KOPT-K1 (cell line): ENCODE results near the gene TMEM50B.

Experiments used
- H3K27ac ChIP-seq: fragments of 200-600 bp; sonication (generic); 2 replicates; pipeline ENCODE4 v1.5.1; 2016; ENCODE audit warnings: antibody characterized with exemption, mild to moderate bottlenecking, low read depth, low read length; ENCODE audit not compliant: poor library complexity, severe bottlenecking
- H3K36me3 ChIP-seq: fragments of 200-600 bp; sonication (generic); 2 replicates; pipeline ENCODE4 v1.5.1; 2017; ENCODE audit warnings: antibody characterized with exemption, mild to moderate bottlenecking, low read length, moderate library complexity; ENCODE audit not compliant: insufficient read depth
- H3K9me3 ChIP-seq: fragments of 200-600 bp; sonication (generic); 2 replicates; pipeline ENCODE4 v1.5.1; 2017; ENCODE audit warnings: antibody characterized with exemption, low read length, mild to moderate bottlenecking; ENCODE audit not compliant: insufficient read depth, poor library complexity, severe bottlenecking

TMEM50B gene

DNA sequence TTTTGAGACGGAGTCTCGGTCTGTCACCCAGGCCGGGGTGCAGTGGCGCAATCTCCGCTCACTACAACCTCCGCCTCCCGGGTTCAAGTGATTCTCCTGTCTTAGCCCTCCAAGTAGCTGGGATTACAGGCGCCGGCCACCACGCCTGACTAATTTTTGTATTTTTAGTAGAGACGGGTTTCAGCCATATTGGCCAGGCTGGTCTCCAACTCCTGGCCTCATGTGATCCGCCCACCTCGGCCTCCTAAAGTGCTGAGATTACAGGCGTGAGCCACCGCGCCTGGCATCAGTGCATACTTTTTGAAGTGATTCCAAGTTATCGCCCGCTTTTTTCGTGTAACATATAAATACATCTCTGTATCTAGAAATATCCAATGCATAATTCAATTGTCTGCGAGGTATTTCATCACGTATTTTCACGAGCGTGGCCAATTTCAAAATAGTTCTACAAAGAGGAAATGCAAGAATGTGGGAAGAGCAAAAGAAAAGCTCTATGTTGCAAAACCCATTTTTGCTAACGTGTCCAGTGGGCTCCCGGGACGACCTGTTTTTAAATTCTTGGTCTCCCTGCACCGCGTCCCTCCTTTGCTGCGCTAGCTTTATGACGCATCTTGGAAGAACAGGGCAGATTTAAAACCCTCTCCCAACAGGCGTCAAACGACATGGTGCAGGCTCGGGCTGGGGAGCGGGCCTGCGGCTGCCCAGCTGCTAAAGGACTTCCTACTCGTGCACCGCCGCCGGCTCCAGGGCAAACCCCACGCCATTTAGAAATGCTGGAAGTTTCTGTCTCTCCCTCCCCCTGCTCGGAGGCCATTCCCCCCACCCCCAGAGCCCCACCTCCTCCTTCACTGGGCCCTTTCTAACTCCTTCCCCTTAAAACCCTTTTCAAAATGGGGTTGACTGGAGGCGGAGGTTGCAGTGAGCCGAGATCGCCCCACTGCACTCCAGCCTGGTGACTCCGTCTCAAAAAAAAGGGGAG lies 77.5 kb downstream of the TMEM50B start:
- H3K9me3 ChIP-seq, result no peaks in the 10 kb centered on the region
- no peaks in the 10 kb centered on the region; the same call in 1 of the 2 replicates for H3K36me3 ChIP-seq
- H3K27ac ChIP-seq, result peak overlapping the region; percentile 64

DNA sequence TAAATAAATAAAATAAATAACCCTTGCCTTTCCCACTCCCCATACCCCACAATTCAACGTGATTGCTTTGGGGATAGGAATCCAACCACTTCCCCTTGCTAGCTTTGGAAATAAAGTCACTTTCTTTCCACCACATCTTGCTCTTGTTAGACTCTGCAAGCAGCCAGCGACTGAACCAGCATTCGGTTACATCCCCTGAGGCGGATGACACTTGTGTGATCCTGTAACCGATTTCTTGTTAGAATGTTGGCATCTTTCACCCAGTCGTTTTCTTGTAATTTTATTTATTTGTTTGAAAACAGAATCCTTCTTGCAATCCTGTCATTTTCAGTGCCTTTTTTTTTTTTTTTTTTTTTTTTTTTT lies 78.2 kb downstream of the TMEM50B start:
- H3K9me3 ChIP-seq, result no peaks in the 10 kb centered on the region
- H3K36me3 ChIP-seq, result no peaks in the 10 kb centered on the region
- H3K27ac ChIP-seq, result no peak overlapping the region
